Measurements from ENCODE around the gene ZIC4.

The ZIC4 gene

DNA sequence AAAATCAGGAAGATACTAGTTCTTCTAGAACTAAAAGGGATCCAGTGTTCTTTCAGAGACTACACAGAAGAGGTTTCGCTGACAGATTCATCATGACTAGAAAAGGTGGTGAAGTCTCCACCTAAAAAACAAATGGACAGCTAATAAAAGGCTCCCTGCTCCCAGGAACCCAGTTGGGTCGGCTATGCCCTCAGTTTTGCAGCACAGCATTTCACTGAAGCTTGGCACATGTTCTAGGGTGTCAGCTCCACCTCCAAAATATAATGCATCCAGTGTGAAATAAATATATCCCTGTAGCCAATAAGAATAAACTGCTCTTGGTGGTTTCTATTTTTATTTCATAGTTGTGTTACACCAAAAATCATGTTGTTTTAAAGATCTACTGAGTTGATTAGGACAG is 55.0 kb downstream of the ZIC4 start:
- in situ Hi-C loops (cut with HindIII; ENCODE audit: low pct_ligation_motif_present, low sequenced_read_pairs): no loop called here
- Histone ChIP-seq H3K36me3 (replicated peaks) (no peaks in the 10 kb centered on the region), H3K27ac (no peak overlapping the region), H3K27me3 (replicated peaks) (no peaks in the 10 kb centered on the region), H3K4me3 (ENCODE audit: low read depth, low read length) (no peak overlapping the region)
- DNase-seq: no peak
- TF ChIP-seq, protein P1, sequence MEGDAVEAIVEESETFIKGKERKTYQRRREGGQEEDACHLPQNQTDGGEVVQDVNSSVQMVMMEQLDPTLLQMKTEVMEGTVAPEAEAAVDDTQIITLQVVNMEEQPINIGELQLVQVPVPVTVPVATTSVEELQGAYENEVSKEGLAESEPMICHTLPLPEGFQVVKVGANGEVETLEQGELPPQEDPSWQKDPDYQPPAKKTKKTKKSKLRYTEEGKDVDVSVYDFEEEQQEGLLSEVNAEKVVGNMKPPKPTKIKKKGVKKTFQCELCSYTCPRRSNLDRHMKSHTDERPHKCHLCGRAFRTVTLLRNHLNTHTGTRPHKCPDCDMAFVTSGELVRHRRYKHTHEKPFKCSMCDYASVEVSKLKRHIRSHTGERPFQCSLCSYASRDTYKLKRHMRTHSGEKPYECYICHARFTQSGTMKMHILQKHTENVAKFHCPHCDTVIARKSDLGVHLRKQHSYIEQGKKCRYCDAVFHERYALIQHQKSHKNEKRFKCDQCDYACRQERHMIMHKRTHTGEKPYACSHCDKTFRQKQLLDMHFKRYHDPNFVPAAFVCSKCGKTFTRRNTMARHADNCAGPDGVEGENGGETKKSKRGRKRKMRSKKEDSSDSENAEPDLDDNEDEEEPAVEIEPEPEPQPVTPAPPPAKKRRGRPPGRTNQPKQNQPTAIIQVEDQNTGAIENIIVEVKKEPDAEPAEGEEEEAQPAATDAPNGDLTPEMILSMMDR (IDR thresholded peaks at IDR 0.05; ENCODE audit: low read depth, low read length, missing control alignments): no peak

DNA sequence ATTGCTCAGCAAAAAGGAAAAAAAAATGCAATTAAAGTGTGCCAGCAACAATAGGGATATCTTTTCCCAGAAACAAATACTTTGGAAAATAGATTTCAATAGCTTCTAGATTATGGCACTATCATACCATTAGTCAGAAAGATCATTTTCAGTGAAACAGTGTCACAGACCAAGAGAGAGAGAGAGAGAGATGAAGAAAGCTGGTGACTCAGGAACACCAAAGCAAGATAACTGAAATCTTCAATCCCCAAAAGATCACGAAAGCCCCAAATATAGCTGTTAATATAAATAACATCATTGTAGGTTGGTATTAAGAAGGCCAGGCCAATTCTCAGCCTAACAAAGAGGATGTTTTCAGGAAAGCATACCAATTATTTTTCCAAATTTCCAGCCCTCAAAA is 57.4 kb downstream of the ZIC4 start:
- DNase-seq: no peak
- TF ChIP-seq, protein P1 (IDR thresholded peaks at IDR 0.05; ENCODE audit: low read depth, low read length, missing control alignments): no peak
- in situ Hi-C loops (cut with HindIII; ENCODE audit: low pct_ligation_motif_present, low sequenced_read_pairs): no loop called here
- no peak overlapping the region for H3K27ac ChIP-seq
- no peaks in the 10 kb centered on the region for H3K27me3 ChIP-seq (replicated peaks)
- no peak overlapping the region for H3K4me3 ChIP-seq (ENCODE audit: low read depth, low read length)
- H3K36me3 ChIP-seq (replicated peaks): no peaks in the 10 kb centered on the region

DNA sequence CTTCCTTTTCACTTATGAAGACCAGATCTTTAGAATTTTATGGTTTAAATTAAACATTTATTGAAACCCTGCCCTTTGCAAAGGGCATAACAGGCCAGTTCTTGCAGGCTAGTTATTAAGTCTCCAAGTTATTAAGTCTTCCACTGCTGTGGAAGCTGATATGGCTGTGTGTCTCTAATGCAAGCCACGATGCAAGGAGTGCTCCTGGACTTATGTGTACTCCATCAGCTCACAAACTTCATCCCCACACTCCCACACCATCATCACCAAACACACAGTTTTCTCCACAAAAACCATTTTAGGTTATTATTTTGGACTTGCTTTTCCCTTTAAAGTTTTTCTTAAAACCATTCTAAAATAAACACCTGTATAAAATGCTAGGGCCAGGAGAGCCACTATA is 62.4 kb downstream of the ZIC4 start:
- no peak for DNase-seq
- in situ Hi-C loops (cut with HindIII; ENCODE audit: low pct_ligation_motif_present, low sequenced_read_pairs): no loop called here
- Histone ChIP-seq H3K27ac (no peak overlapping the region), H3K4me3 (ENCODE audit: low read depth, low read length) (no peak overlapping the region), H3K36me3 (replicated peaks) (no peaks in the 10 kb centered on the region), H3K27me3 (replicated peaks) (no peaks in the 10 kb centered on the region)
- TF ChIP-seq, protein P1 (IDR thresholded peaks at IDR 0.05; ENCODE audit: low read depth, low read length, missing control alignments): no peak

DNA sequence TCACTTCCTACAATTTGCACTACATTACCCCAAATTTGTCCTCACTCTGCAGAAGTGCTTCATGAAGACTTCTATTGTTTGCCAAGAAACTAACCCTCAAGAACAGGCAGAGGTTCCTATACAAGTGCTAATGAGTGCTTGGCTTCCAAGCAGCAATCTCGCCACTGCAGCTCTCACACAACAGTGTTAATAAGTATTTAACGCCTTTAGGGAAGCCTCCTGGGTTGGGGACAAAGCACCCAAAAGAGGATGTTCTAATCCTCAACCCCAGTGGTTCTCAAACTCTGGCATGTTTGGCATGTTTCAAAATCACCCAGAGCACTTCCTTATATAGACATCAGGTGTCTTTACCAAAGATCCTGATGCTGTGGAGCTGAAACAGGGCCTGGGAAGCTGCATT is 64.6 kb downstream of the ZIC4 start:
- H3K27ac ChIP-seq: no peak overlapping the region
- H3K36me3 ChIP-seq (replicated peaks): no peaks in the 10 kb centered on the region
- H3K27me3 ChIP-seq (replicated peaks): no peaks in the 10 kb centered on the region
- H3K4me3 ChIP-seq (ENCODE audit: low read depth, low read length): no peak overlapping the region
- no peak for DNase-seq
- TF ChIP-seq, protein P1 (IDR thresholded peaks at IDR 0.05; ENCODE audit: low read depth, low read length, missing control alignments): no peak
- in situ Hi-C loops (cut with HindIII; ENCODE audit: low pct_ligation_motif_present, low sequenced_read_pairs): no loop called here

DNA sequence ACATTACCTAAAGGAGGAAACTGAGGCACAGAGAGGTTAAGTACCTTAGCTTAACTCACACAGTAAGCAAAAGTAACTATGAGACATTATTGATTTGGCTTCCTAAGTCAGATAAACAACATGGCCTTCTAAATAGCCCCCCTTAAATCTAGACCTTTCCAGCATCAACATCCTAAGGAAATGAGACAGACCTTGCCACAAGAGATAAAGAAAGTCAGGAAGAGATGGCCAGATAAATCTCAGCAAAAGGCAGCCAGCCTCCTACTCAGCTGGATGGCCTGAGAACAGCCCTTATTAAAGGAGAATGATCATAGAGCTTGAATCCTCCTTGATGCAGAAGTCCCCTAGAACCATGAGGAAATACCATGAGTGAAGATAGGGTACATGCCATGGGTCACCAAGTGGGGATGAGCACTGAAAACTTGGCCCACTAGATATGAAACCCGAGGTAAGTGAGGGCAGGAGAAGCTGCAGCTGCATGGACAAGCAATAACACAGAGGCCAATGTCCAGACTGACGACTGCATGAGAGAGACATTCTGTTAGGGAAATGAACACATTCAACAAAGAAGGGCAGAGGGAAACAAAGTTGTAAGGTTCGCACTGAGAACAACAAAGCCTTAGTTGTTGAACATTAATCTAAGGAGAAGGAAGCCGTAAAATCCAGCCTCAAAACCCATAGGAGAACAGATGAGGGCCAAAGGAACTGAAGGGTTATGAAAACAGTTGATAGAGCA is 69.6 kb downstream of the ZIC4 start:
- in situ Hi-C loops (cut with HindIII; ENCODE audit: low pct_ligation_motif_present, low sequenced_read_pairs): no loop called here
- no peak for DNase-seq
- no peak overlapping the region for H3K27ac ChIP-seq
- H3K27me3 ChIP-seq (replicated peaks): no peaks in the 10 kb centered on the region
- TF ChIP-seq, protein P1 (IDR thresholded peaks at IDR 0.05; ENCODE audit: low read depth, low read length, missing control alignments): no peak
- no peaks in the 10 kb centered on the region for H3K36me3 ChIP-seq (replicated peaks)
- no peak overlapping the region for H3K4me3 ChIP-seq (ENCODE audit: low read depth, low read length)
